NT2/D1 (cell line): ENCODE measurements around the gene CEP112.

Experiments used
- DNase-seq: peaks from one replicate; pipeline ENCODE4 v3.0.0-alpha.2; 2011; ENCODE audit warnings: low read depth, low spot score
- H3K27me3 ChIP-seq: 2 replicates; pipeline ENCODE4 v1.6.0; 2011; ENCODE audit warnings: mild to moderate bottlenecking; ENCODE audit not compliant: insufficient read length, insufficient read depth
- H3K36me3 ChIP-seq: 2 replicates; pipeline ENCODE4 v1.6.1; 2011; ENCODE audit warnings: mild to moderate bottlenecking, low read length, mixed read lengths; ENCODE audit not compliant: insufficient read depth, insufficient read length
- H3K4me1 ChIP-seq: 2 replicates; pipeline ENCODE4 v1.5.1; 2011; ENCODE audit not compliant: insufficient read depth, insufficient read length
- H3K4me3 ChIP-seq: 2 replicates; pipeline ENCODE4 v1.5.1; 2011; ENCODE audit warnings: low read depth; ENCODE audit not compliant: insufficient read length
- H3K9ac ChIP-seq: 2 replicates; pipeline ENCODE4 v1.6.0; 2011; ENCODE audit warnings: low read depth; ENCODE audit not compliant: insufficient read length
- H3K9me3 ChIP-seq: 2 replicates; pipeline ENCODE4 v1.5.1; 2011; ENCODE audit warnings: mild to moderate bottlenecking, low read length; ENCODE audit not compliant: insufficient read depth
- SUZ12 ChIP-seq: IDR thresholded peaks from 2 replicates; pipeline ENCODE4 v1.6.1; 2011; ENCODE audit not compliant: insufficient read length, insufficient read depth; ENCODE audit errors: extremely low read depth
- YY1 ChIP-seq: IDR thresholded peaks from 2 replicates; pipeline ENCODE4 v1.6.1; 2011; ENCODE audit not compliant: insufficient read length, insufficient read depth
- ZNF274 ChIP-seq: IDR thresholded peaks from 2 replicates; pipeline ENCODE4 v1.6.1; 2011; ENCODE audit warnings: mild to moderate bottlenecking, low read depth, low read length

The CEP112 gene

DNA sequence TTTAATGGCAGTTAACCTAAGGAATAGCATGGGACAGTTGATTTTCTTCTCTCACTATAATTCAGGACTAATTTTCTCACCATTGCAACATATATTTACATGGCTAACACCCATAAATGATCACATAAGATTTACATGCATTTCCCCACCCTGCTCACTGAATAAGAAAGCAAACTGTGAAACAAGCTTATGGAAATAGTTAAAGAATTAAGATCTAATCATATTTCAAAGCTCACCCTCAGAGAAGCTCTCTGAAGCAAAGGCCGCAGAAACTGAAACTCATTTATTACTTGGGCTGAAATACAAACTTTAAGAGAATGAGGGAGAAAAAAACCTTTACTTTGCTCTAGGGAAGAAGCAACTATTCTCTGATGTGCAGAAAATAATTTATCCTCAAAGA lies 411.8 kb downstream of the CEP112 start:
- Histone ChIP-seq H3K4me1 (no peaks in the 10 kb centered on the region), H3K4me3 (no peak overlapping the region), H3K9ac (no peak overlapping the region), H3K27me3 (no peaks in the 10 kb centered on the region), H3K9me3 (no peaks in the 10 kb centered on the region), H3K36me3 (no peaks in the 10 kb centered on the region)
- no peak for TF ChIP-seq SUZ12
- no peak for TF ChIP-seq ZNF274
- no peak for TF ChIP-seq YY1
- no peak for DNase-seq

DNA sequence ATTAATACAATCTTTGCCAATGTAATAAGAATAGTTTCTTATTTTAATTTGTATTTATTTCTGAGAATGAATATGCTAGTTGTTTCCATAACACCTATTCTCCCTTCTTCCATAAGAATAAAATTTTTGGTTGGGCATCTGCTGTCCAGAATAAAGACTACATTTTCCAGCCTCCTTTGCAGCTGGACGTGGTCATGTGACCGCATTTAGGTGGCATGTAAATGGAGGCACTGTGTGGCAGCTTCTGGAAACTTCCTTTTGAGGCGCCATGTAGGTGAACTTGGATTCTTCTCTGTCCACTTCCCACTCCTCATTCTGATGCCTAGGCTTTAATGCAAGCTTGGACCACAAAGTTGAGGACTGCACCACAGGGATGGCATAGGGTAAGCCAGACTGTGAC lies 415.0 kb downstream of the CEP112 start:
- H3K36me3 ChIP-seq: no peaks in the 10 kb centered on the region
- TF ChIP-seq ZNF274 (no peak), YY1 (no peak), SUZ12 (no peak)
- no peak for DNase-seq
- H3K9me3 ChIP-seq: no peaks in the 10 kb centered on the region
- no peak overlapping the region for H3K9ac ChIP-seq
- no peaks in the 10 kb centered on the region for H3K27me3 ChIP-seq
- H3K4me1 ChIP-seq: peaks cover 2% of the 10 kb centered on the region
- no peak overlapping the region for H3K4me3 ChIP-seq

DNA sequence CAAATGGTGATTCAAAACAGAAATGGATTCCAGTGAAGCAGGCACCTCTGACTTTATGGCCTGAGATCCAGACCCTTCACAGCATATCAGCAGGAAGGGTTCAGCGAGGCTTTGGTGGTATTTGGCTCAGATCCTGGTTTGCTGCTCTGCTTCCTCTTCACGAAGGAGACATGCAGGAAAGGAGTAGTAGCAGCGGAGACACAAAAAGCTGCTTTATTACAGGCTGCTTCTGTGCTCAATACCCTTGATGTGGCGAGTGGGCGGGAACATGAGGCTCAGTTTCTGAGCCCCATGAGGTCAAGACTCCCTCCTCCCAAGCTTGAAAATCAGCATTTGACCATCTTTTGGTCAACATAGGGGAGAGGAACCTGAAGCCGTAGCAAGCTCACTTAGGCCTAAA lies 417.1 kb downstream of the CEP112 start:
- no peak overlapping the region for H3K4me3 ChIP-seq
- H3K9me3 ChIP-seq: no peaks in the 10 kb centered on the region
- no peak for TF ChIP-seq ZNF274
- no peak for DNase-seq
- no peaks in the 10 kb centered on the region for H3K27me3 ChIP-seq
- H3K4me1 ChIP-seq: peaks cover 2% of the 10 kb centered on the region
- no peak overlapping the region for H3K9ac ChIP-seq
- H3K36me3 ChIP-seq: no peaks in the 10 kb centered on the region

DNA sequence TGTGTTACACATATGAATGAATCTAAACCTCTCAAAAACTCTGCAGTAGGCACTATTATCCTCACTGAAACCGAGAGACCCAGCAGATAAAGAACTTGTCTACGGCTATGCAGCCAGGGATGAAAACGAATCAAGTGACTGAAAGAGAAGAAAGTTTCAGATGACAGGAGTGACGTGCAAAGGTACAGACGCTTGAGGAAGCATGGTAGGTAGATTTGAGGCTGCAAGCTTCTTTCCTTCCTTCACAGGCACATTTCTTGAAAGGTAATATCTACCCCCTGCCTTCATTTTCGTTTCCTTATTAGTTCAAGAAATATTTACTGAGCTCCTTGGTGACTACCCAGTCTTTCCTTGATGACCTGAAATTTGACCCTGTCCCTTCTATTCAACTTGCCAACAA lies 418.9 kb downstream of the CEP112 start:
- Histone ChIP-seq H3K36me3 (no peaks in the 10 kb centered on the region), H3K4me1 (peaks cover 2% of the 10 kb centered on the region), H3K9me3 (no peaks in the 10 kb centered on the region), H3K27me3 (no peaks in the 10 kb centered on the region), H3K9ac (no peak overlapping the region), H3K4me3 (no peak overlapping the region)
- TF ChIP-seq YY1 (no peak), ZNF274 (no peak), SUZ12 (no peak)
- DNase-seq: no peak

DNA sequence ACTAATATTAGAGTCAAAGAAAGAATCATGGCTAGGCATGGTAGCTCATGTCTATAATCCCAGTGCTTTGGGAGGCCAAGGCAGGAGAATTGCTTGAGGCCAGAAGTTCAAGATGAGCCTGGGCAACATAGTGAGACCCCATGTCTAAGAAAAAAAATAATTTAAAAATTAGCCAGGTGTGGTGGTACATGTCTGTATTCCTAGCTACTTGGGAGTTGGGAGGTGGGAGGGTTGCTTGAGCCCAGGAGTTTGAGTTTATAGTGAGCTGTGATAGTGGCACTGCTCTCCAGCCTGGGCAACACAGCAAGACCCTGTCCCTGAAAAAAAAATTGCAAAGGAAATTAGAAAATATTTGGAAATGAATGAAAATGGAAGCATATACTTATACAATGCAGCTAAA lies 420.2 kb downstream of the CEP112 start:
- TF ChIP-seq SUZ12 (no peak), YY1 (no peak), ZNF274 (no peak)
- DNase-seq: no peak
- no peaks in the 10 kb centered on the region for H3K36me3 ChIP-seq
- no peaks in the 10 kb centered on the region for H3K27me3 ChIP-seq
- H3K4me1 ChIP-seq: peaks cover 2% of the 10 kb centered on the region
- no peaks in the 10 kb centered on the region for H3K9me3 ChIP-seq
- H3K9ac ChIP-seq: no peak overlapping the region
- no peak overlapping the region for H3K4me3 ChIP-seq

DNA sequence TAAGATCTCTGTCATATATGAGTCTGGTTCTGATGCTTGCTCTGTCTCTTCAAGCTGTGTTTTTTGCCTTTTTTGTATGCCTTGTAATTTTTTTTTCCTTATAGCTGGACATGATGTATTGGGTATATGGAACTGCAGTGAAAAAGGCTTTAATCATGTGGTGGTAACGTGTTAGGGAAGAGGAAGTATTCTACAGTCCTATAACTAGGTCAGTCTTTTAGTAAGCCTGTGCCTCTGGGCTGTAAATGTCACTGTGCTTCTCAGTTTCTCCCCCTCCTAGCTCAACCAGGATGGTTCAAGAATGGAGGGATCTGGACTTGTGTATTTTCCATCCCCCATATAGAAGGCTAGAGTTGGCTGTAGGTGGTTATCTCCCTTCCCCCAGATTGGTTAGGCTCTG lies 428.1 kb downstream of the CEP112 start:
- Histone ChIP-seq H3K9me3 (no peaks in the 10 kb centered on the region), H3K4me3 (no peak overlapping the region), H3K27me3 (no peaks in the 10 kb centered on the region), H3K4me1 (no peaks in the 10 kb centered on the region), H3K36me3 (no peaks in the 10 kb centered on the region), H3K9ac (no peak overlapping the region)
- no peak for DNase-seq
- TF ChIP-seq YY1 (no peak), ZNF274 (no peak), SUZ12 (no peak)

DNA sequence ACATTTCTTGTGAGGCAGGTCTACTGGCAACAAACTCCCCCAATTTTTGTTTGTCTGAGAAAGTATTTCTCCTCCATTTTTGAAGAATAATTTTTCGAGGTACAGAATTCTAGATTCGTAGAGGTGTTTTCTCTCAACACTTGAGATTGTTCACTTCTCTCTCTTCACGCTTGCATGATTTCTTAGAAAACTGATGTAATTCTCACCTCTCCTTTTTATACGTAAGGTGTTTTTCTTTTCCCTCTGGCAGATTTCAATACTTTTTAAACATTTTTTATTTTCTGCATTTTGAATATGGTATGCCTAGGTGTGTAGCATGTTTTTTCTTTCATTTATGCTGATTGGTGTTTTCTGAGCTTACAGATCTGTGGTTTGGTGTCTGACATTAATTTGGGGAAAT lies 429.0 kb downstream of the CEP112 start:
- Histone ChIP-seq H3K4me1 (no peaks in the 10 kb centered on the region), H3K9ac (no peak overlapping the region), H3K9me3 (no peaks in the 10 kb centered on the region), H3K4me3 (no peak overlapping the region), H3K27me3 (no peaks in the 10 kb centered on the region), H3K36me3 (no peaks in the 10 kb centered on the region)
- TF ChIP-seq YY1 (no peak), ZNF274 (no peak), SUZ12 (no peak)
- DNase-seq: no peak

DNA sequence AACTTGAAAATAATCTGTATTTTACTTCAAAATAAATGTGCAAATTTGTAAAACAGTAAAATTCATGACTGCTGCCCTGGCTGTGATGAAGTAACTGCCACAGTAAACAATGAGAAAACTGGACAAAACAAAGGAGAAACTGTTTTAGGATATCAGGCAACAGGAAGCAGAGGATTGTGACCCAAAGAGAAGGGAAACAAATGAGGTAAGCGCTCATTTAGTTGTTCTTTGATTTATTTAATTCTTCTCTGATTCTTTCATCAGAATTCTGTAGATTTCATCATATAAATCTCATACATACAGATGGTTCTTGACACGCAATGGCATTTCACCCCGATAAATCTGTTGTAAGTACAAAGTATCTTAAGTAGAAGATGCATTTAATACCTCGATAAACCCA lies 432.4 kb downstream of the CEP112 start:
- Histone ChIP-seq H3K4me1 (no peaks in the 10 kb centered on the region), H3K36me3 (no peaks in the 10 kb centered on the region), H3K9ac (no peak overlapping the region), H3K9me3 (no peaks in the 10 kb centered on the region), H3K27me3 (no peaks in the 10 kb centered on the region), H3K4me3 (no peak overlapping the region)
- TF ChIP-seq ZNF274 (no peak), YY1 (no peak), SUZ12 (no peak)
- no peak for DNase-seq
